BLaER1 (cell line): ENCODE measurements around the gene EIPR1.
"Not testable (repeated sequence)": the region's sequence is repeated elsewhere in the genome, so short reads cannot be mapped to it uniquely, and the experiment has no call there.

Experiments
- H3K27ac ChIP-seq: shearing (Covaris generic); formaldehyde crosslinking; 2 replicates; pipeline ENCODE4 v1.8.1; 2022
- H3K27me3 ChIP-seq: shearing (Covaris generic); formaldehyde crosslinking; 2 replicates; pipeline ENCODE4 v1.8.1; 2022
- H3K36me3 ChIP-seq: shearing (Covaris generic); formaldehyde crosslinking; 2 replicates; pipeline ENCODE4 v1.8.1; 2022
- H3K4me1 ChIP-seq: shearing (Covaris generic); formaldehyde crosslinking; 2 replicates; pipeline ENCODE4 v1.8.1; 2022
- H3K4me2 ChIP-seq: shearing (Covaris generic); formaldehyde crosslinking; 2 replicates; pipeline ENCODE4 v1.8.1; 2022
- H3K4me3 ChIP-seq: shearing (Covaris generic); formaldehyde crosslinking; 2 replicates; pipeline ENCODE4 v1.8.1; 2022
- H3K9ac ChIP-seq: shearing (Covaris generic); formaldehyde crosslinking; 2 replicates; pipeline ENCODE4 v1.8.1; 2022
- H3K9me3 ChIP-seq: shearing (Covaris generic); formaldehyde crosslinking; 2 replicates; pipeline ENCODE4 v1.8.1; 2022
- H4K20me1 ChIP-seq: shearing (Covaris generic); formaldehyde crosslinking; 2 replicates; pipeline ENCODE4 v1.8.1; 2022
- Cebpa-rat ChIP-seq: shearing (Covaris generic); IDR thresholded peaks from 2 replicates; pipeline ENCODE4 v1.8.1; 2022

The EIPR1 gene

DNA sequence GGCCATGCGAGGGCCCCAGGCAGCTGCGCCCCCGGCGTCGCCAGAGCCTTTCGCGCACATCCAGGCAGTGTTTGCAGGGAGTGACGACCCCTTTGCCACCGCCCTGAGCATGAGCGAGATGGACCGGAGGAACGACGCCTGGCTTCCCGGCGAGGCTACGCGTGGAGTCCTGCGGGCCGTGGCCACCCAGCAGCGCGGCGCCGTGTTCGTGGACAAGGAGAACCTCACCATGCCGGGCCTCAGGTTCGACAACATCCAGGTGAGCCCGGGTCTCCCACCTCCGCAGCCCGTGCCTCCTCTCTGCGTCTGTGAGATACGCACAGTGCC is 10.8 kb upstream of the EIPR1 start:
- H3K9ac ChIP-seq = no peak overlapping the region
- peaks cover 4% of the 10 kb centered on the region; the same call in 1 of the 2 replicates for H3K4me1 ChIP-seq
- H4K20me1 ChIP-seq = peaks cover 25% of the 10 kb centered on the region; the same call in 1 of the 2 replicates
- no peak overlapping the region for H3K4me2 ChIP-seq
- peaks cover 77% of the 10 kb centered on the region for H3K36me3 ChIP-seq
- no peaks in the 10 kb centered on the region for H3K27me3 ChIP-seq
- peaks cover 4% of the 10 kb centered on the region; the same call in 1 of the 2 replicates for H3K9me3 ChIP-seq
- no peak for TF ChIP-seq Cebpa-rat
- no peak overlapping the region for H3K4me3 ChIP-seq
- H3K27ac ChIP-seq = no peak overlapping the region

DNA sequence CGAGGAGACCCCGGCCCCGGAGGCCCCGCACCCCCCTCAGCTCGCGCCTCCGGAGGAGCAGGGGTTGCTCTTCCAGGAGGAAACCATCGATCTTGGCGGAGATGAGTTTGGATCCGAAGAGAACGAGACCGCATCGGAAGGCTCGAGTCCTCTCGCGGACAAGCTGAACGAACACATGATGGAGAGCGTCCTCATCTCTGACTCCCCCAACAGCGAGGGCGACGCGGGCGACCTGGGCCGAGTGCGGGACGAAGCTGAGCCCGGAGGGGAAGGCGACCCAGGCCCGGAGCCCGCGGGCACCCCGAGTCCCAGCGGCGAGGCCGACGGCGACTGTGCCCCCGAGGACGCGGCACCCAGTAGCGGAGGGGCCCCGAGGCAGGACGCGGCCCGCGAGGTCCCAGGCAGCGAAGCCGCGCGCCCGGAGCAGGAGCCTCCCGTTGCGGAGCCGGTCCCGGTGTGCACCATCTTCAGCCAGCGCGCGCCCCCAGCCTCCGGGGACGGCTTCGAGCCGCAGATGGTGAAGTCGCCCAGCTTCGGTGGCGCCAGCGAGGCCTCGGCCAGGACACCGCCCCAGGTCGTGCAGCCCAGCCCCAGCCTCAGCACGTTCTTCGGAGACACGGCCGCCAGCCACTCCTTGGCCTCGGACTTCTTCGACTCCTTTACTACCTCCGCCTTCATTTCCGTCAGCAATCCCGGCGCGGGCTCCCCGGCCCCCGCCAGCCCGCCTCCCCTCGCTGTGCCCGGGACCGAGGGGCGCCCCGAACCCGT is 10.2 kb upstream of the EIPR1 start:
- Histone ChIP-seq H3K9ac (no peak overlapping the region), H4K20me1 (peaks cover 25% of the 10 kb centered on the region; the same call in 1 of the 2 replicates), H3K27me3 (no peaks in the 10 kb centered on the region), H3K9me3 (peaks cover 4% of the 10 kb centered on the region; the same call in 1 of the 2 replicates), H3K36me3 (peaks cover 72% of the 10 kb centered on the region), H3K4me2 (no peak overlapping the region), H3K4me1 (peaks cover 4% of the 10 kb centered on the region; the same call in 1 of the 2 replicates), H3K27ac (no peak overlapping the region), H3K4me3 (no peak overlapping the region)
- TF ChIP-seq Cebpa-rat = no peak

- Histone ChIP-seq H4K20me1 (peaks cover 24% of the 10 kb centered on the region; the same call in 1 of the 2 replicates), H3K9me3 (peaks cover 4% of the 10 kb centered on the region; the same call in 1 of the 2 replicates), H3K4me3 (no peak overlapping the region), H3K36me3 (peaks cover 72% of the 10 kb centered on the region), H3K4me2 (no peak overlapping the region), H3K9ac (no peak overlapping the region), H3K27ac (no peak overlapping the region), H3K4me1 (peaks cover 4% of the 10 kb centered on the region; the same call in 1 of the 2 replicates), H3K27me3 (no peaks in the 10 kb centered on the region)
- no peak for TF ChIP-seq Cebpa-rat
Measured at GRCh38 chr2:3387011-3387410, 9.4 kb upstream of the EIPR1 start.

GRCh38 chr2:3386448-3386958 is 8.9 kb upstream of the EIPR1 start:
- TF ChIP-seq Cebpa-rat = no peak
- no peak overlapping the region for H3K4me3 ChIP-seq
- H3K36me3 ChIP-seq = peaks cover 68% of the 10 kb centered on the region
- H3K4me2 ChIP-seq = no peak overlapping the region
- H3K9ac ChIP-seq = no peak overlapping the region
- H3K27ac ChIP-seq = no peak overlapping the region
- peaks cover 4% of the 10 kb centered on the region; the same call in 1 of the 2 replicates for H3K9me3 ChIP-seq
- H4K20me1 ChIP-seq = peaks cover 19% of the 10 kb centered on the region; the same call in 1 of the 2 replicates
- H3K27me3 ChIP-seq = no peaks in the 10 kb centered on the region
- H3K4me1 ChIP-seq = peaks cover 7% of the 10 kb centered on the region; the same call in 1 of the 2 replicates

GRCh38 chr2:3379647-3380534 is 2.3 kb upstream of the EIPR1 start, which contains the start of gene TRAPPC12:
Gene TRAPPC12 (plus strand): TSS chr2:3379694. CDS start chr2:3387624, 7,930 bp downstream.
- Histone ChIP-seq H3K4me2 (peak within 1 kb of the TSS; percentile 95), H3K9ac (peak within 1 kb of the TSS; percentile 90), H3K4me3 (peak within 1 kb of the TSS; percentile 85), H3K4me1 (peaks cover 45% of the 10 kb centered on the region), H3K9me3 (no peaks in the 10 kb centered on the region), H3K27me3 (no peaks in the 10 kb centered on the region), H3K27ac (peak within 1 kb of the TSS; percentile 85), H3K36me3 (peaks cover 22% of the 10 kb centered on the region), H4K20me1 (no peaks in the 10 kb centered on the region)
- no peak for TF ChIP-seq Cebpa-rat

DNA sequence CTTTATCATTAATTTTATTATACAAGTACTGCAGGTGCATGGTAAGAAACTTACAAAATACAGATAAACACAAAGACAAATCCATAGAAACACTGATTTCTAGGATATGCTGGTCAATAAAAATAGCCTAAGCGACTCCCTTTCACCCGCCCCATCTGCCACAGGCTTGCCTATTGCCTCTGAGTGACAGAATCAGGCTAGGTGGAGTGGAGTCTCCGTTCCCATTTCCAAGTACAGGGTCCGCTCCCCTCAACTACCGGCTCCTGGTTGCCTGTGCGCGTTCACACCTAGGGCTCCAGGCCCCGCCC is 1.7 kb upstream of the EIPR1 start:
- Histone ChIP-seq H3K36me3 (peaks cover 22% of the 10 kb centered on the region), H3K27me3 (no peaks in the 10 kb centered on the region), H3K9ac (peak overlapping the region; percentile 90), H3K4me3 (peak overlapping the region; percentile 80), H3K9me3 (no peaks in the 10 kb centered on the region), H4K20me1 (no peaks in the 10 kb centered on the region), H3K4me2 (peak overlapping the region; percentile 95), H3K4me1 (peaks cover 45% of the 10 kb centered on the region), H3K27ac (peak overlapping the region; percentile 85)
- no peak for TF ChIP-seq Cebpa-rat

DNA sequence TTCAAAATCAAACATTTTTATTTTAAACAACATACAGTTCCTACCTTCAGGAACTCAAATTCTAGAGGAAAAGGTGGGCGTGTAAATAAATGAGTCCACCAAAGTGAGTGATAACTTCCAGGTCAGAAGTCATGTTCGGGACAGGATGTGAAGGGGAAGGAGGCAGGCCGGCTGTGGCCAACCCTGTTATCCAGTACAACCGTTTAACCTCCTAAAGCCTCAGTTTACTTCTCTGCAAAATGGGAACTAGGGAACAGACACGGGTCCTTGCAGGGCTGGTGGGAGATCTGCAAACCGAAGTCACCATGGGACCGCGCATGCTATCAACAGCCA is 373 bp downstream of the EIPR1 start:
- Histone ChIP-seq H3K9ac (peak overlapping the region; percentile 82), H3K4me2 (peak overlapping the region; percentile 95), H4K20me1 (no peaks in the 10 kb centered on the region), H3K9me3 (no peaks in the 10 kb centered on the region), H3K27me3 (no peaks in the 10 kb centered on the region), H3K4me1 (peaks cover 45% of the 10 kb centered on the region), H3K36me3 (peaks cover 9% of the 10 kb centered on the region), H3K4me3 (peak overlapping the region; percentile 85), H3K27ac (peak overlapping the region; percentile 85)
- TF ChIP-seq Cebpa-rat = no peak

GRCh38 chr2:3376821-3377220 is 797 bp downstream of the EIPR1 start:
- no peak overlapping the region for H3K27ac ChIP-seq
- H3K4me1 ChIP-seq = peaks cover 45% of the 10 kb centered on the region
- H3K9me3 ChIP-seq = no peaks in the 10 kb centered on the region
- H3K9ac ChIP-seq = 0 out of 2 replicates have a peak overlapping the region, but pooled peaks have one; percentile 51
- peaks cover 6% of the 10 kb centered on the region; the same call in 1 of the 2 replicates for H3K36me3 ChIP-seq
- H3K4me2 ChIP-seq = peak overlapping the region; percentile 95
- TF ChIP-seq Cebpa-rat = no peak
- peak overlapping the region; percentile 85 for H3K4me3 ChIP-seq
- no peaks in the 10 kb centered on the region for H4K20me1 ChIP-seq
- no peaks in the 10 kb centered on the region for H3K27me3 ChIP-seq

DNA sequence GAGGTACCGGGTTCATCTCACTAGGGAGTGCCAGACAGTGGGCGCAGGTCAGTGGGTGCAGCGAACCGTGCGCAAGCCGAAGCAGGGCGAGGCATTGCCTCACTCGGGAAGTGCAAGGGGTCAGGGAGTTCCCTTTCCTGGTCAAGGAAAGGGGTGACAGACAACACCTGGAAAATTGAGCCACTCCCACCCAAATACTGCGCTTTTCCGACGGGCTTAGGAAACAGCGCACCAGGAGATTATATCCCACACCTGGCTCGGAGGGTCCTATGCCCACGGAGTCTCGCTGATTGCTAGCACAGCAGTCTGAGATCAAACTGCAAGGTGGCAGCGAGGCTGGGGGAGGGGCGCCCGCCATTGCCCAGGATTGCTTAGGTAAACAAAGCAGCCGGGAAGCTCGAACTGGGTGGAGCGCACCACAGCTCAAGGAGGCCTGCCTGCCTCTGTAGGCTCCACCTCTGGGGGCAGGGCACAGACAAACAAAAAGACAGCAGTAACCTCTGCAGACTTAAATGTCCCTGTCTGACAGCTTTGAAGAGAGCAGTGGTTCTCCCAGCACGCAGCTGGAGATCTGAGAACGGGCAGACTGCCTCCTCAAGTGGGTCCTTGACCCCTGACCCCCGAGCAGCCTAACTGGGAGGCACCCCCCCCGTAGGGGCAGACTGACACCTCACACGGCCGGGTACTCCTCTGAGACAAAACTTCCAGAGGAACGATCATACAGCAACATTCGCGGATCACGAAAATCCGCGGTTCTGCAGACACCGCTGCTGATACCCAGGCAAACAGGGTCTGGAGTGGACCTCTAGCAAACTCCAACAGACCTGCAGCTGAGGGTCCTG is 8.1 kb downstream of the EIPR1 start:
- H3K4me3 ChIP-seq, H3K4me1 ChIP-seq, H3K27me3 ChIP-seq, H3K27ac ChIP-seq, H4K20me1 ChIP-seq, H3K4me2 ChIP-seq, H3K9ac ChIP-seq, H3K36me3 ChIP-seq: not testable (repeated sequence)
- peaks cover 17% of the 10 kb centered on the region; the same call in 1 of the 2 replicates for H3K9me3 ChIP-seq
